Caco-2 (cell line): Measurements from ENCODE around the gene HOATZ. TPM values are rescaled to one million over a fixed set of nuclear protein-coding genes. Genes with fewer than 3 reads are reported as not detected.

Experiments
- BruUV-seq: library from RNA; stranded (reverse); fragments of 400-500 nt; replicated peaks from 2 replicates; lab custom pipeline; 2021; lab: Mats Ljungman, UMichigan
- CTCF ChIA-PET: fragments of 300-600 bp; sonication (Branson Sonifier 250); formaldehyde crosslinking; loops from one replicate; lab custom pipeline; 2022; ENCODE audit warnings: antibody characterized with exemption; lab: Charles Lee
- POLR2A ChIA-PET: fragments of 300-600 bp; sonication (Branson Sonifier 250); formaldehyde crosslinking; loops from one replicate; lab custom pipeline; 2022; ENCODE audit warnings: antibody characterized with exemption; lab: Charles Lee
- DNase-seq, 2 experiments: peaks; one replicate each; pipeline versions ENCODE4 v3.0.0 to v3.0.0-alpha.2; 2020 to 2022
- H3K27me3 ChIP-seq: replicated peaks from 2 replicates; pipeline ENCODE4 v1.6.0; 2011; ENCODE audit warnings: low read length; ENCODE audit not compliant: control insufficient read depth, insufficient read depth
- H3K36me3 ChIP-seq: 2 replicates; pipeline ENCODE4 v1.5.1; 2011; ENCODE audit warnings: low read length; ENCODE audit not compliant: control insufficient read depth, insufficient read depth
- H3K4me1 ChIP-seq: fragments of 250-450 bp; sonication (Bioruptor Pico); 2 replicates; pipeline ENCODE4 v1.5.1; 2020; ENCODE audit warnings: mild to moderate bottlenecking
- H3K4me3 ChIP-seq: 2 replicates; pipeline ENCODE4 v1.5.1; 2011; ENCODE audit warnings: low read depth, mild to moderate bottlenecking, control low read depth, low read length
- H3K9me3 ChIP-seq: fragments of 250-450 bp; sonication (Bioruptor Pico); 2 replicates; pipeline ENCODE4 v1.5.1; 2020; ENCODE audit warnings: mild to moderate bottlenecking, moderate library complexity
- H3K27ac Mint-ChIP-seq: one replicate; pipeline ENCODE4 v1.8.0; 2022; ENCODE audit warnings: mixed read lengths; ENCODE audit not compliant: unreplicated experiment
- H3K27me3 Mint-ChIP-seq: one replicate; pipeline ENCODE4 v1.8.0; 2022; ENCODE audit warnings: mixed read lengths; ENCODE audit not compliant: insufficient read depth, unreplicated experiment
- H3K36me3 Mint-ChIP-seq: one replicate; pipeline ENCODE4 v1.8.0; 2022; ENCODE audit warnings: mild to moderate bottlenecking, mixed read lengths; ENCODE audit not compliant: insufficient read depth, unreplicated experiment
- H3K4me1 Mint-ChIP-seq: one replicate; pipeline ENCODE4 v1.8.0; 2022; ENCODE audit warnings: low read depth, mixed read lengths; ENCODE audit not compliant: unreplicated experiment
- H3K4me3 Mint-ChIP-seq: one replicate; pipeline ENCODE4 v1.8.0; 2022; ENCODE audit warnings: mild to moderate bottlenecking, moderate library complexity, mixed read lengths; ENCODE audit not compliant: unreplicated experiment
- H3K9me3 Mint-ChIP-seq: one replicate; pipeline ENCODE4 v1.8.0; 2022; ENCODE audit warnings: mixed read lengths; ENCODE audit not compliant: unreplicated experiment
- CTCF ChIP-seq, 2 experiments: fragments of 200-600 bp in 1 of 2; IDR thresholded peaks; 1 replicate in 1 of 2; 2 replicates in 1 of 2; pipeline versions ENCODE4 v1.5.1 to v1.8.0; 2011 to 2022; ENCODE audit warnings: antibody characterized with exemption in 1 of 2, control low read depth in 1 of 2, inconsistent platforms in 1 of 2, low read depth in 1 of 2, low read length in 1 of 2, mild to moderate bottlenecking in 1 of 2, moderate library complexity in 1 of 2; ENCODE audit not compliant: insufficient read depth in 1 of 2, severe bottlenecking in 1 of 2, unreplicated experiment in 1 of 2
- intact Hi-C: fragments of 100-400 bp; cut with micrococcal nuclease; formaldehyde crosslinking; loops from one replicate; pipeline ENCODE4 v1.10.0; 2022; ENCODE audit not compliant: unreplicated experiment
- total RNA-seq: library from RNA; stranded (reverse); gene quantifications from 2 replicates; pipeline ENCODE4 v1.2.3, GENCODE V29; 2022

Gene HOATZ
- total RNA-seq, 1 experiment from 2014 or later: not detected

- Histone ChIP-seq H3K36me3 (no peaks in the 10 kb centered on the region), H3K9me3 (no peaks in the 10 kb centered on the region), H3K27me3 (no peaks in the 10 kb centered on the region), H3K4me1 (0 out of 2 replicates have a peak, but pooled peaks cover 10% of the 10 kb centered on the region), H3K4me3 (no peak overlapping the region)
- H3K4me3 Mint-ChIP-seq: peak overlapping the region; percentile 45
- H3K27me3 Mint-ChIP-seq: no peaks in the 10 kb centered on the region
- no peaks in the 10 kb centered on the region for H3K36me3 Mint-ChIP-seq
- BruUV-seq: no TSS peak
- H3K27ac Mint-ChIP-seq: no peak overlapping the region
- POLR2A ChIA-PET: no interaction called here
- H3K9me3 Mint-ChIP-seq: no peaks in the 10 kb centered on the region
- CTCF ChIA-PET: no interaction called here
- H3K4me1 Mint-ChIP-seq: peaks cover 7% of the 10 kb centered on the region
- intact Hi-C loops: no loop called here
- DNase-seq: no peak
- TF ChIP-seq CTCF (IDR thresholded peaks at IDR 0.05; ENCODE audit: insufficient read depth in 1 of 2, low read depth in 1 of 2, low read length in 1 of 2, severe bottlenecking in 1 of 2, unreplicated experiment in 1 of 2): no peak
Observed at GRCh38 chr11:111540937-111541253, 26.3 kb downstream of the HOATZ start.

GRCh38 chr11:111541254-111542061, 26.9 kb downstream of the HOATZ start:
- DNase-seq: peak in 1 of 2 experiments; percentile 36
- no peaks in the 10 kb centered on the region for H3K36me3 Mint-ChIP-seq
- Histone ChIP-seq H3K36me3 (no peaks in the 10 kb centered on the region), H3K27me3 (no peaks in the 10 kb centered on the region), H3K9me3 (no peaks in the 10 kb centered on the region), H3K4me3 (no peak overlapping the region), H3K4me1 (0 out of 2 replicates have a peak, but pooled peaks cover 10% of the 10 kb centered on the region)
- H3K9me3 Mint-ChIP-seq: no peaks in the 10 kb centered on the region
- no TSS peak for BruUV-seq
- POLR2A ChIA-PET: no interaction called here
- H3K27ac Mint-ChIP-seq: no peak overlapping the region
- CTCF ChIA-PET: no interaction called here
- no peak for TF ChIP-seq CTCF (IDR thresholded peaks at IDR 0.05; ENCODE audit: insufficient read depth in 1 of 2, low read depth in 1 of 2, low read length in 1 of 2, severe bottlenecking in 1 of 2, unreplicated experiment in 1 of 2)
- H3K4me1 Mint-ChIP-seq: peaks cover 7% of the 10 kb centered on the region
- intact Hi-C loops: no loop called here
- H3K4me3 Mint-ChIP-seq: peak overlapping the region; percentile 45
- no peaks in the 10 kb centered on the region for H3K27me3 Mint-ChIP-seq

GRCh38 chr11:111542606-111543275, 28.2 kb downstream of the HOATZ start:
- Histone ChIP-seq H3K27me3 (no peaks in the 10 kb centered on the region), H3K36me3 (no peaks in the 10 kb centered on the region), H3K4me3 (no peak overlapping the region), H3K9me3 (no peaks in the 10 kb centered on the region), H3K4me1 (0 out of 2 replicates have a peak, but pooled peaks cover 10% of the 10 kb centered on the region)
- H3K4me1 Mint-ChIP-seq: peaks cover 7% of the 10 kb centered on the region
- H3K36me3 Mint-ChIP-seq: no peaks in the 10 kb centered on the region
- no peak overlapping the region for H3K4me3 Mint-ChIP-seq
- TF ChIP-seq CTCF (IDR thresholded peaks at IDR 0.05; ENCODE audit: insufficient read depth in 1 of 2, low read depth in 1 of 2, low read length in 1 of 2, severe bottlenecking in 1 of 2, unreplicated experiment in 1 of 2): no peak
- no peak for DNase-seq
- no TSS peak for BruUV-seq
- no peaks in the 10 kb centered on the region for H3K9me3 Mint-ChIP-seq
- ChIA-PET POLR2A (no interaction called here), CTCF (no interaction called here)
- no peak overlapping the region for H3K27ac Mint-ChIP-seq
- intact Hi-C loops: no loop called here
- no peaks in the 10 kb centered on the region for H3K27me3 Mint-ChIP-seq
